Right lobe of liver (tissue), 6 donors: ENCODE measurements around the gene H1-8. TPM values are rescaled to one million over a fixed set of nuclear protein-coding genes. Genes with fewer than 3 reads are reported as not detected.

Experiments used
- ATAC-seq, 4 donors: fragments of 200-7000 bp; cut with Tn5 transposase; one replicate each; pipeline ENCODE4 v1.9.1; 2020; ENCODE audit warnings: mild to moderate bottlenecking in 4 of 4, moderate library complexity in 4 of 4
- DNase-seq, 3 donors: peaks; one replicate each; pipeline ENCODE4 v3.0.0-alpha.2; 2020
- H3K27ac ChIP-seq, 3 donors: fragments of 200-600 bp; one replicate each; pipeline ENCODE4 v1.8.0; 2022
- H3K27me3 ChIP-seq, 2 donors: fragments of 200-600 bp; one replicate each; pipeline ENCODE4 v1.8.0; 2022
- H3K36me3 ChIP-seq, 4 donors: fragments of 200-600 bp; sonication (generic) in 1 of 4; one replicate each; pipeline versions ENCODE4 v1.5.1 to v1.8.0; 2017 to 2022; ENCODE audit warnings: control low read depth in 1 of 4
- H3K4me1 ChIP-seq, 4 donors: fragments of 200-600 bp; sonication (generic) in 1 of 4; one replicate each; pipeline versions ENCODE4 v1.5.1 to v1.8.0; 2017 to 2022; ENCODE audit warnings: control low read depth in 1 of 4
- H3K4me3 ChIP-seq, 3 donors: fragments of 200-600 bp; one replicate each; pipeline ENCODE4 v1.8.0; 2022
- H3K9me3 ChIP-seq, 4 donors: fragments of 200-600 bp; sonication (generic) in 1 of 4; one replicate each; pipeline versions ENCODE4 v1.5.1 to v1.8.0; 2017 to 2022; ENCODE audit warnings: control low read depth in 1 of 4
- CTCF ChIP-seq, 4 donors: fragments of 200-600 bp in 3 of 4; fragments of 450-650 bp in 1 of 4; IDR thresholded peaks; one replicate each; pipeline versions ENCODE4 v1.5.1 to v1.8.0; 2016 to 2022; ENCODE audit warnings: antibody characterized with exemption in 4 of 4, mild to moderate bottlenecking in 2 of 4
- POLR2A ChIP-seq: fragments of 450-650 bp; IDR thresholded peaks from one replicate; pipeline ENCODE4 v1.6.1; 2017; ENCODE audit warnings: antibody characterized with exemption, mild to moderate bottlenecking
- WGBS: methylation state at CpG from one replicate; pipeline ENCODE4 v1.1.6; 2018; ENCODE audit warnings: low coverage, low lambda C conversion rate; ENCODE audit not compliant: insufficient coverage; ENCODE audit errors: missing lambda C conversion rate; 5-methylcytosine and 5-hydroxymethylcytosine counted together
- intact Hi-C, 2 donors: fragments of 100-400 bp; cut with DNase I; formaldehyde crosslinking; loops; one replicate each; pipeline versions ENCODE4 v1.11.2 to v1.14.1; 2022
- total RNA-seq, 6 experiments: library from RNA; depleted of rRNA in 2 of 6; stranded (reverse); fragments of >200 nt in 2 of 6; fragmentation: NEBNext Ultra II Directional in 3 of 6; extraction: Animal tissue kit (Norgen Biotek cat#: 25700) in 3 of 6; gene quantifications; one replicate each; pipeline versions ENCODE4 v1.1.0 to v1.2.4, GENCODE V29; 2016 to 2023
- donor health status: DM: no; HTN: yes; CAD: no.
- donor health status: DM: no; HTN: no; CAD: no.
- donor health status: DM: no; HTN: no; CAD: no.
- donor health status: DM: no; HTN: yes; CAD: no.
- donor health status: DM: no; HTN: yes; CAD: no.

Gene H1-8
- total RNA-seq, 6 experiments from 2014 or later = not detected

- intact Hi-C loops = no loop called here
- no peak overlapping the region for H3K27ac ChIP-seq
- H3K27me3 ChIP-seq = no peaks in the 10 kb centered on the region
- H3K9me3 ChIP-seq = no peaks in the 10 kb centered on the region
- H3K36me3 ChIP-seq = no peaks in the 10 kb centered on the region
- DNase-seq (peak in 2 of 3 donors; percentile 18 to 40), ATAC-seq (no peak)
- no peak overlapping the region for H3K4me3 ChIP-seq
- TF ChIP-seq POLR2A (no peak), CTCF (IDR thresholded peaks at IDR 0.05) (no peak)
- 66% methylated on average over 4 of the region's 18 CpGs for WGBS
- peaks cover 0 to 5% (median 0%) of the 10 kb centered on the region in 4 donors for H3K4me1 ChIP-seq
Observed at GRCh38 chr3:129555616-129556357, 12.8 kb downstream of the H1-8 start.

GRCh38 chr3:129556358-129556695 is 13.4 kb downstream of the H1-8 start:
- no peak for ATAC-seq
- no CpG with 5 or more reads among the region's 15 CpGs for WGBS
- Histone ChIP-seq H3K36me3 (no peaks in the 10 kb centered on the region), H3K4me3 (no peak overlapping the region), H3K27ac (no peak overlapping the region), H3K27me3 (no peaks in the 10 kb centered on the region), H3K4me1 (peaks cover 0 to 5% (median 0%) of the 10 kb centered on the region in 4 donors), H3K9me3 (no peaks in the 10 kb centered on the region)
- intact Hi-C loops = no loop called here
- TF ChIP-seq CTCF (IDR thresholded peaks at IDR 0.05) (no peak), POLR2A (no peak)
- DNase-seq = peak in 1 of 3 donors; percentile 20

GRCh38 chr3:129556890-129557547 is 14.0 kb downstream of the H1-8 start:
- no peak overlapping the region for H3K4me3 ChIP-seq
- H3K27ac ChIP-seq = no peak overlapping the region
- intact Hi-C loops = no loop called here
- WGBS = 80% methylated on average over 1 of the region's 31 CpGs
- ATAC-seq = peak in 2 of 4 donors; percentile 6 to 12
- no peaks in the 10 kb centered on the region for H3K9me3 ChIP-seq
- no peaks in the 10 kb centered on the region for H3K27me3 ChIP-seq
- no peaks in the 10 kb centered on the region for H3K36me3 ChIP-seq
- peaks cover 0 to 5% (median 0%) of the 10 kb centered on the region in 4 donors for H3K4me1 ChIP-seq
- DNase-seq = no peak
- TF ChIP-seq CTCF (IDR thresholded peaks at IDR 0.05) = no peak
- TF ChIP-seq POLR2A = no peak

GRCh38 chr3:129557548-129557894 is 14.5 kb downstream of the H1-8 start:
- Histone ChIP-seq H3K27ac (no peak overlapping the region), H3K36me3 (no peaks in the 10 kb centered on the region), H3K27me3 (no peaks in the 10 kb centered on the region), H3K4me3 (no peak overlapping the region), H3K9me3 (no peaks in the 10 kb centered on the region), H3K4me1 (peaks cover 0 to 5% (median 0%) of the 10 kb centered on the region in 4 donors)
- TF ChIP-seq CTCF (IDR thresholded peaks at IDR 0.05) (no peak), POLR2A (no peak)
- intact Hi-C loops = no loop called here
- ATAC-seq (no peak), DNase-seq (no peak)
- WGBS = 68% methylated on average over 7 of the region's 11 CpGs
